Fibroblast of skin of right quadriceps (primary cell): ENCODE results near the gene PARN.
"Not testable (repeated sequence)": the region's sequence is repeated elsewhere in the genome, so short reads cannot be mapped to it uniquely, and the experiment has no call there.

Experiments
- DNase-seq: peaks from one replicate; pipeline ENCODE4 v3.0.0-alpha.2; 2013

The PARN gene

DNA sequence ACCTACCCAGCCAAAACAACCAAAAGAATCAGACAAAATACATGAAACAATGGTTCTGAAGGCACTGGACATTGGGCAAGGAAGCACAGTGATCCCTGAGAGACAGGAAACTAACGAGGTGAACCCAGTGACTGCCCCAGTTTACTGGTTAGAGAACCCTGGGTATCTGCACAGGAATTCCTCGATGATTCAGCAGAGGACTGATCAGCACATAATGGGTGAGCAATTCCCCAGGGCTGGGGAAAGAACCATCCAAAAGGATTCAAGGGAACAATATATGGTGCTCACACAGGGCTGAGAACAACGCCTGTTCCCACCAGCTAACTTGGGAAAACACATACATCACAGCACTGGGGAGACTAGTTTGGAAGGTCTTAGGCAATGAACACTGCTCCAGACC lies 167.2 kb downstream of the PARN start:
- DNase-seq, result peak; percentile 29

DNA sequence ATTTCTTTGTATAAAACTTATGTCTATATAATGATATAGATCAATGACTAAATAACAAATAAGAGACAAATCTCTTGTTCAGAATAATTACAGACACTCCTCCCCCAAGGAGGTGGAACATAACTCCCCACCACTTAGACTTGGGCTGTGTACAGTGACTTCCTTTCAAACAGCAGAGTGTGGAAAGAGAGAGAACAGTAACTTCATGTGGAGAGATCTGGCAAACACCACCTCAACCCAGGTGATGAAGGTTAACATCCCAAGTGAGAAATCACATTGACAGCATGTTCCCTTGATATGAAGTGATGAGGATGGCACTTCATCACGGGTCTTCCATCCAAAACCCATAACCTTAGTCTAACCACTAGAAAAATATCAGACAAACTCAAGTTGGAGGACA lies 169.3 kb downstream of the PARN start:
- DNase-seq, result no peak

DNA sequence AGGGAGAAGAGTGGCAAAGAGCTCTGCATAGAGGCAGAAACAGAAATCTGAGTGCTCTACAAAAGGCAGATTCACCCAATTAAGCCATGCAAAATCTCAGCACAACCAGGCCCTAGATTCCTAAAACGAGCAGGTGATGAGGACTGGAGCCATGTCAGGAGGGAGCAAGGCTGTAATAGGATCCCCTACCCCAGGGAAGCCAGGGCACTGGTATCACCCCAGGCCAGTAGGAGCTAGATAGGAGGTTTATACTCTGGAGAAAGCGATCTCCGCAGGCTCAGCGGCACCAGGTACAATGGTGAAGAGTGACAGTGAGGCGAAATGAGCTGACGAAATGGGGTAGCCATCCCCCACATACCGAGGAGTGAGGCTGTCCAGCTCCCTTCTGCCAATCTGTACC lies 171.5 kb downstream of the PARN start:
- no peak for DNase-seq

- peak; percentile 55 for DNase-seq
Measured at GRCh38 chr16:14456793-14457481, 173.1 kb downstream of the PARN start.

DNA sequence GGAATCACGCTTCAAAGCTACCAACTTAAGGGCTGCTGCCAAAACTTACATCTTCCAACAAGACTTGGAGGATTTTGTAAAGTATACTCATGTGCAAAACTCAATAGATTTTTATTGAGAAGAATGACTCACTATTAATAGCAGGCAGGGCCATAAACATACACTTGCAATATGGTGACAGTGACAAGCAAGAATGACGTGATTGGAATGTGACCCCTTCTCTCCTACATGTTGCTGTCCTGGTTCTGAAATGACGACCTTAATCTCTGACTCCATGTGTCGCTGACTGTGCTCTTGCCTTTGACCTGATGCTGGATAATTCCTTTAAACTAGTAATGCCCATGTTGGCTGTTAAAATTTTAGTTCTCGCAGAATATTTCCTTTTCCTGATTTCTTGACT lies 174.5 kb downstream of the PARN start:
- DNase-seq, result peak; percentile 68

DNA sequence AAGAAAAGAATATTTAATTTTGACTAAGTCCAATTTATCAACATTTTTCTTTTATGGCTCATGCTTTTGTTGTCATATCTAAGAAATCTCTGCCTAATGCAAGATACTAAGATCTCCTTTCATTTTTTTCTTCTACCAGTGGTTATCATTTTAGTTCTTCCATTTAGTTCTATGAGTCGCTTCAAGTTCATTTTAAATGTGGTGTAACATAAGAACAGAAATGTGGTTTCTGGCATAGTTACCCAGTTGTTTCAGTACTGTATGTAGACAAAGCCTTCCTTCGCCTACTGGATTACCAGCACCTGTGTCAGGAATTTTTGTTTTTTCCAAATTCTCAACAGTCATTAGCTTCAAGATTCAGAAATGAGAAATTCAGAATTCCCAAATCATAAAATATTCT lies 175.7 kb downstream of the PARN start:
- peak; percentile 64 for DNase-seq

DNA sequence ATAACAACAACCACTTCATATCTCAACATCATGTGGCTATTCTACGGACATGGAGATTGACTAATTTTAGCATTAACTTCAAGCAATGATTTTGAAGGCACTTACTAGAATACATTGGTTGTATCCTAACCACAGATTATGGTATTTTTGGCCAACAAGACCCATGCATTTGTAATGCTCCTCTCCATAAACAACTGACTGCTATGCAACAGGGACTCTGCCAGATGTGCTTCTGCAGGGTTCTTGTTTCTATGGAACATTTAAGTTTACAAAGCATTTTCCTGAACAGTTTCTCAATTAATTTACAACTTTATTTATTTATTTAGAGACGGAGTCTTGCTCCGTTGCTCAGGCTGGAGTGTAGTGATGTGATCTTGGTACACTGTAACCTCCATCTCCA lies 178.0 kb downstream of the PARN start:
- no peak for DNase-seq

DNA sequence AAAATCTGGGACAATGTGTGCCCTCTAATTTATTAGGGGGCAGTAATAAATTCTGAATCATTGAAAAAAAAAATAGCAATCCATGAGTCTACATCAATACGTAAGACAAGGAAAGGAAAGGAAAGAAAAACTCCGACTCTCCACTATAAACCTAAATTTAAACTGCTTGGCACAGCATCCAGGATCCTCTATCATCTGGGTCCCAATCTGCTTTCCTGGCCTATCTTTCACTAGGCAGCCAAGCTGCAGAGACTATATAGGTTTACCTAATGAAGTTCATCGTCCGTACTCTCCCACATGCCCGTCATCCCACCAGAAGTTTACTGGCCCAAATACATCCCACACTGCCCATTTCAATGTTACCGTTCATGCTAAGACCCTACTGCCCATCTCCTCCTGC lies 179.2 kb downstream of the PARN start:
- no peak for DNase-seq

GRCh38 chr16:14449790-14450480 lies 180.1 kb downstream of the PARN start:
- peak; percentile 74 for DNase-seq

DNA sequence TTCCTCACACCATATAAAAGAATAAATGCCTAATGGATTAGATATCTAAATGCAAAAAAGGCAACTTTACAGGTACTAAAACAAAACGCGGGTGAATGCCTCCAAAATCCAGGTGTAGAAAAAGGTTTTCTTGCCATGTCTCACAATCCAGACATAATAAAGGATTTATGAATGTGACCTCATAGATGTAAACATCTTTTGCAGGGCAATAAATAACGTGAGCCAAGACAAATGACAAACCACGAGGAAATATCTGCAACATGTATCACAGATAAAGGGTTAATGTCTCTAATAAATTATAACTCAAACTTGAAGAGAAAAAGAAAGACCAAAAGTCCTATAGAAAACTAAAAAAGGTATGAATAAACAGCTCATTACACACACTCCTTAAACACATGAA lies 180.7 kb downstream of the PARN start:
- DNase-seq, result peak; percentile 38

DNA sequence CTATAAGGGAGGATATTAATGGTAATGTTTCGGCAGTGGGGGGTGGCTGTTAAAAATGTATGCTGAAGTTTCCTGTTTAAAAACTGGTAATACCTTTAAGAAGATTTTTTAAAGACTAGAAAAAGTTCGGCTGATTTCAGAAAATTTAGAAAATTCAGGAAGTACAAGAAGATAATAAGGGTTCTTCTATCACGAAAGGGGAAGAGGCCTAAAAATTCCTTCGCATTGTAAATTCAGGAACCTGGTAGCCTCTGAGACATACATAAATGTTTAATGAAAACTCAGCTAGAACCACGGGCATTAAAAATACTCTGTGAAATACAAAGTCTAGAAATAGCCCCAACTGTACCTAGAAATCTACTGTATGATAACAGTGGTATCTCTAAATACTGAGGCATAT lies 181.2 kb downstream of the PARN start:
- DNase-seq, result no peak

- DNase-seq, result no peak
Measured at GRCh38 chr16:14447783-14448182, 182.3 kb downstream of the PARN start.

DNA sequence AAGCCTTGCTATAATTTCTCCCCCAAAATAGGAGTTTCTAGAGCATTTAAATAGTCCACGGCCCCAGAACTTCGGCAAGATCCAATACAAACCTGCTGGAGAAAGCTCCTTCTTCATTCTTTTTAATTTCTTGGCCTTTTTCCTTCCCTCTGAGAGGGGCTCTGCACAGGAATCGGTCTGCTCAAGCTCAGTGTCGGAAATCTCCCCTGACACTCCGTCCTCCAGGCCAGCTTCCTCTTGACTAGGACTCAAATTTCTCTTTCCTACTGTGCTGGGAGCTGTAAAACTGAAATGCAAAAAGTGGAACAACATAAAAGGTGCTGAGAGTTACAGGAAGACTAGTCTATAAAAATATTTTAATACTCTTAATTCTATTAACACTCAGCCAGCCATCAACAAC lies 183.3 kb downstream of the PARN start:
- no peak for DNase-seq

DNA sequence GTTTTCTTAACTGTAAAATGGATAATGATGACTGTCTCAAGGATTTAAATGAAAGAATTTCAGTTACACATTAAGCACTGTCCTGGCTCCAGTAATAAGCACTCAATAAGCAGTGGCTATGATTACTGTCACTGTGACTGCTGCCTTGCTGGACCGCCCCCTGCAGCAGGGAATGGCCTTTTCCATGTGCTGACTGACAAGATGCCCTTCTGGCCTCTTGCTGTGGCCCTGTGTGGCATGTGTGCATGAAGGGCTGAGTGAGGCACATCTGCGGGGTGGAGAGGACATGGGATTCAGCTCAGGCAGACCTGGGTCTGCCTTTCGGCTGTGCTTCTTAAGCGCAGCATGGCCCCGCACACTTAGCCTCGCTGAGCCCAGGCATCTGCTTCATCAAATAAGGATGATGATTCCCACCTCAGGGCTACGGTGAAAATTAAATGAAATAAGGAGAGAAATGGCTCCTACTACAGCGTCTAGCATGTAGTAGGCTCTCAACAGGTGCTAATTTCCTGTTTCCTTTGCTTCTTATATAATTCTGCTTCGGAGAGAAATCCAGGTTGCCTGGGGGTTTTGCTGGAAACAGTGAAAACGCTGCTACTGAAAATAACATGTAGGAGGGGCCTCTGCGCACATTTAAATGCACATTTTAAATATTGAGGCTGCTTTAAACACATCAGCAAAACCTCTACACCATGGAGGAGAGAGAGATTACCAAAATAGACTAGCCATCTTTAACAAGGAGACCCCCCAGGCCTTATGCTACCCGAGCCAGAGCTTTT lies 183.9 kb downstream of the PARN start:
- no peak for DNase-seq

GRCh38 chr16:14444979-14445810 lies 184.9 kb downstream of the PARN start:
- no peak for DNase-seq

GRCh38 chr16:14441533-14441932 lies 188.5 kb downstream of the PARN start:
- DNase-seq, result not testable (repeated sequence)

GRCh38 chr16:14438256-14438655 lies 191.8 kb downstream of the PARN start:
- DNase-seq, result no peak

DNA sequence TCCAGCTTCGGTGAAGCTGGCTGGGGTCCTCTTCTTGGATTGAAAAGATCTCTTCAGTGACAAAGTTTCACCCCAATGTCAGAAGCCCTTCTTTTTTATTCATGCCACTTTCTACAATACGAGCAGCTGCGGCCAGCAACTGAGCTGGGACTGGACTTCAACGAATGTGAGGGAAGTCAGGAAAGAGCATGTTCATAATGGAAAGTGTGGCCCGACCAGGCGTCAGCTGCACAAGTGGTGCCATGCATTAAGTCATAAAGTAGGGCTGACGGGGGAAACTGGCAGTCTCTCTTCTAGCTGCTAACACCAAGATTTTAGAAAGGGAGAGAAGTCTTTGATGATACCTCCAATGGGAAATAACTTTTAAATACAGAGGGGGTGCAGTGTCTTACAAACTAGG lies 192.6 kb downstream of the PARN start:
- no peak for DNase-seq

DNA sequence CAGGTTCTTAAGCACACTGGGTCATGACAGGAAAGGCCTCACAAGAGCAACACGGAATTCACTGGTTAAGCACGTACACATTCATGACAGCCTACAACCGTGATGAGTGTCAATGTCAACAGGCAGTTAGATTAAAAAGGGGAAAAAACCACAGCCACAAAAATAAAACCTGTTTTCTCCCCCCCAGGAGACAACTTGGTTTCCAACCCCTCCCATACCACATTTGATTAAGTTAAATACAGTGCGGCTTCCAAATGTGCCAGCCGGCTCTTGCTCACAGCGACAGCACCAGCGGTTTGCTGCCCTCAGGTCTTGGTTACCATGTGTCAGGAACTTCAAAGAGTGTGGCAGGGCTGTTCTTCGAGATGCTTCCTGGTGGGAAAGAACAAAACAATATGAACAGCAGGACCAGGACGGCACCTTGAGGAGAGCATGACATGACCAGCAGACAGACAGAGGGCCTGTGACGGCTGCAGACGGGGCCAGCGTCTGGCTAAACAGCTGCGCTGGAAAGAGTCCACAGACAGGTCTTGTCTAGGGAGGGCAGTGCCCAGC lies 193.6 kb downstream of the PARN start:
- DNase-seq, result peak; percentile 14

DNA sequence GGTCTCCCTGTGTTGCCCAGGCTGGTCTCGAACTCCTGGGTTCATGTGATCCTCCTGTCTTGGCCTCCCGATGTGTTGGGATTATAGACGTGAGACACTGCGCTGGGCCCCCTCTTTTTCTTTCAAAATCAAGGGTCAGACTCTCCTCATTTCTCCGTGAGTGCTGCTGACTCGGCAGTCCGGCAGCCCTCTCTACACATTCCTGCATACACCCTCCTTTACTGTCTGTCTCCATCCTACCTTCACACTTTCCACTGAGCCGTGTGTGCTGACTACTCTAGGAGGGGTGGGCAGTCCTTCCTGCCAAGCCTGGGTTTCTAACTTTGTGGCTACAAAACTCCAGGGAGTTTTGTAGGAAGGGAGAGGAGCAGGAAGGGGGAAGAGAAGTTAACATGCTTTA lies 195.2 kb downstream of the PARN start:
- DNase-seq, result peak; percentile 19

GRCh38 chr16:14428971-14429637 lies 201.0 kb downstream of the PARN start:
- DNase-seq, result not testable (repeated sequence)

DNA sequence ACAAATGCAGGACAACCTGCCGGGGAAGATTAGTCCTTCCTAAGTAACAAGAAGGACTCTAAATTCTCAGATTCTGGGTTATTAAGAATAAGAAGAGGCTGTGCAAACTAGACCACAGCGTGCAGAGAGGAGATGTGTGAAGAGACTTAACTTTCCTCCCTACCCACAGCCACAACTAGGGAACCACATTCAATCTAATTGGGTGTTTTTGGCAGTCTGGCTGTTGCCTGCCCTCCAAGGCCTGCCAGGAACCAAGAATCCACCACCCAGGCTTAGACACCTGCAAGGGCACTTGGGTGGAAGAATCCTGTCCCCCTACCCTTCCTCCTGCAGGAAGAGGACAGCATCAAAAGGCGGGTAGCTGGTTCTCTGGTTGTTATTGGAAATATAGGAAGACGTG lies 202.0 kb downstream of the PARN start:
- no peak for DNase-seq
